ENCODE data around the gene PVR. TPM values are rescaled to one million over a fixed set of nuclear protein-coding genes. Genes with fewer than 3 reads are reported as not detected.

PVR gene
- total and polyA plus RNA-seq, 10 of the 15 experiments (the other 5 are each of a cell fraction or from before 2014, with no cell fraction given) = 0.07 to 4.0 (median 1.9) TPM

- no peak for TF ChIP-seq POLR2AphosphoS2 (IDR thresholded peaks at IDR 0.05; ENCODE audit: low read depth, low read length)
- no peak for TF ChIP-seq RB1 (IDR thresholded peaks at IDR 0.05; ENCODE audit: borderline replicate concordance)
- no peak for TF ChIP-seq ATF3 (IDR thresholded peaks at IDR 0.05; ENCODE audit: borderline replicate concordance, extremely low read depth, low read depth, low read length)
Observed at GRCh38 chr19:44647144-44647543, 3.4 kb downstream of the PVR start (continued).

GRCh38 chr19:44648631-44649251, 5.0 kb downstream of the PVR start:
- ChIA-PET CTCF (interaction anchor here (0.9 to 1.9 kb wide), 3 partner anchors 8 to 78 kb away, joined by 3 to 13 read pairs (median 3); no protein-coding TSS in a partner anchor), POLR2A (no interaction called here), SMC1A (ENCODE audit: uncharacterized antibody, unreplicated experiment) (interaction anchor here (1.6 kb wide), 1 partner anchor 41 kb away, joined by 3 read pairs; no protein-coding TSS in a partner anchor), RAD21 (ENCODE audit: unreplicated experiment) (interaction anchor here (0.9 to 1.0 kb wide), 2 partner anchors 75 to 78 kb away, joined by 3 to 4 read pairs; no protein-coding TSS in a partner anchor)
- in situ Hi-C loops (cut with MboI) (no loop called here), intact Hi-C loops (cut with micrococcal nuclease; ENCODE audit: unreplicated experiment) (no loop called here)
- no peak; the same call in 2 of the 3 replicates for ATAC-seq
- TF ChIP-seq ZNF687 (IDR thresholded peaks at IDR 0.05) (no peak), ATF7 (IDR thresholded peaks at IDR 0.05; ENCODE audit: low read depth) (no peak), SPI1 (IDR thresholded peaks at IDR 0.05; ENCODE audit: borderline replicate concordance, insufficient read depth, low read depth, low read length) (0 out of 2 replicates have a peak, but pooled peaks have one; percentile 7), GATAD2B (conservative IDR thresholded peaks at IDR 0.05; ENCODE audit: low read depth) (no peak)
- no peak overlapping the region for H3K9ac ChIP-seq (ENCODE audit: control insufficient read depth, insufficient read depth, low read length)
- no peak for FAIRE-seq
- no peaks in the 10 kb centered on the region for H3K9me3 ChIP-seq (replicated peaks; ENCODE audit: control insufficient read depth, insufficient read depth, low read length)
- no peak overlapping the region for H2AFZ ChIP-seq (ENCODE audit: control insufficient read depth, low read depth, low read length)
- H3K27ac ChIP-seq (ENCODE audit: control insufficient read depth, insufficient read depth) = no peak overlapping the region
- no peak for DNase-seq (ENCODE audit: low read depth, low spot score)
- H4K20me1 ChIP-seq (ENCODE audit: control insufficient read depth, insufficient read depth) = no peaks in the 10 kb centered on the region
- no peaks in the 10 kb centered on the region for H3K4me1 ChIP-seq (ENCODE audit: control insufficient read depth, insufficient read depth, low read length)
- H3K79me2 ChIP-seq (ENCODE audit: control insufficient read depth, insufficient read depth, low read length) = no peaks in the 10 kb centered on the region
- 0% methylated on average over 3 of the region's 3 CpGs for WGBS (ENCODE audit: insufficient coverage, insufficient replicate concordance, low lambda C conversion rate, missing lambda C conversion rate)
- no TSS peak for BruUV-seq (replicated peaks)
- H3K27me3 ChIP-seq (replicated peaks in 1 of 2; ENCODE audit: control insufficient read depth in 2 of 2, insufficient read depth in 2 of 2, low read length in 1 of 2) = peaks cover 0 to 2% of the 10 kb centered on the region in 2 experiments; a peak in 1 of 4 replicates
- no peaks in the 10 kb centered on the region for H3K36me3 ChIP-seq (ENCODE audit: control insufficient read depth in 2 of 2, insufficient read depth in 2 of 2, low read length in 1 of 2)
- H3K4me3 ChIP-seq = no peak overlapping the region
- H3K4me2 ChIP-seq (ENCODE audit: control insufficient read depth, insufficient read depth) = no peak overlapping the region
